Subcutaneous abdominal adipose tissue (tissue), 5 donors: ENCODE measurements around the gene SSX2B.
"Not testable (repeated sequence)": the region's sequence is repeated elsewhere in the genome, so short reads cannot be mapped to it uniquely, and the experiment has no call there.

Source experiments
- H3K27ac ChIP-seq: one replicate; pipeline ENCODE4 v1.7.0; 2013; ENCODE audit warnings: low read depth, mild to moderate bottlenecking, inconsistent platforms, low read length, moderate library complexity
- H3K27me3 ChIP-seq, 5 donors: one replicate each; pipeline ENCODE4 v1.7.0; 2013; ENCODE audit warnings: low read length in 5 of 5, inconsistent platforms in 1 of 5; ENCODE audit not compliant: control insufficient read depth in 5 of 5, insufficient read depth in 4 of 5
- H3K36me3 ChIP-seq, 5 donors: one replicate each; pipeline ENCODE4 v1.7.0; 2013; ENCODE audit warnings: low read length in 5 of 5; ENCODE audit not compliant: control insufficient read depth in 5 of 5, insufficient read depth in 5 of 5
- H3K4me1 ChIP-seq, 5 donors: one replicate each; pipeline ENCODE4 v1.7.0; 2013; ENCODE audit warnings: low read length in 5 of 5, mild to moderate bottlenecking in 3 of 5, moderate library complexity in 1 of 5; ENCODE audit not compliant: control insufficient read depth in 5 of 5, insufficient read depth in 5 of 5
- H3K4me3 ChIP-seq, 5 donors: one replicate each; pipeline ENCODE4 v1.7.0; 2013; ENCODE audit warnings: low read length in 5 of 5, low read depth in 1 of 5
- H3K9ac ChIP-seq, 5 donors: one replicate each; pipeline ENCODE4 v1.7.0; 2013; ENCODE audit warnings: low read length in 5 of 5, mild to moderate bottlenecking in 4 of 5, moderate library complexity in 3 of 5
- H3K9me3 ChIP-seq, 5 donors: one replicate each; pipeline ENCODE4 v1.7.0; 2013; ENCODE audit warnings: low read length in 5 of 5; ENCODE audit not compliant: control insufficient read depth in 5 of 5
- donor health status: healthy.
- donor health status: healthy.
- donor health status: healthy.
- donor health status: healthy.
- donor health status: healthy.

SSX2B gene

GRCh38 chrX:52750952-52751351 is at the start of gene SSX2B:
TSS of gene SSX2B (plus strand) at chrX:52751252. CDS start at chrX:52752681, 1,429 bp downstream.
- not testable (repeated sequence) for H3K36me3 ChIP-seq

DNA sequence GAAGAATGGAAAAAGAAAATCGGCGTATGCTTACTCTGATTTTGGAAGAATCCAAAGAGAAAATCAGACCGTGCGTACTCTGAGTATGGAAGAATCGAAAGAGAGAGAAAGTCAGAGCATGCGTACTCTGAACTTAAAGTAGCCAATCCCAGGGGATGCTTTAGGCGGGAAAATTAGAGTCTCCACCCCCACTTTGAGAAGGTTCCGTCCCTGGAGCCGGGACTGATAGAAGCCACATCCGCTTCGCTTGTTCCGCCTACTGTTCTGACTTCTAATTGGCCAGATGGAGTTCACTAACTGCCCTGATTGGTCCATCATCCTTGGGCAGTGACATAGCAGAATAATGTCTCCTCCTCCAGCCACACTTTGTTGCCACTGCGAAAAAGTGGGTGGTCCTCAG is 44.0 kb upstream of the SSX2B start, which contains the start of gene SSX2:
TSS of gene SSX2 (minus strand) at position 101 of the 400 bp plus-strand sequence. CDS start 1,429 bp downstream, outside the sequence.
- not testable (repeated sequence) for H3K9ac ChIP-seq, H3K27me3 ChIP-seq, H3K27ac ChIP-seq, H3K4me3 ChIP-seq, H3K4me1 ChIP-seq, H3K9me3 ChIP-seq, H3K36me3 ChIP-seq

More at GRCh38 chrX:52750952-52751351, at the start of gene SSX2B:
- H3K4me3 ChIP-seq, H3K9me3 ChIP-seq, H3K27me3 ChIP-seq, H3K27ac ChIP-seq, H3K9ac ChIP-seq, H3K4me1 ChIP-seq: not testable (repeated sequence)

- H3K9me3 ChIP-seq, result not testable (repeated sequence)
These were observed 14.9 kb downstream of the SSX2B start for GRCh38 chrX:52765983-52766382.

GRCh38 chrX:52773504-52773903 is 22.5 kb downstream of the SSX2B start:
- not testable (repeated sequence) for H3K9ac ChIP-seq

More at GRCh38 chrX:52765983-52766382, 14.9 kb downstream of the SSX2B start:
- not testable (repeated sequence) for H3K27ac ChIP-seq, H3K4me1 ChIP-seq, H3K27me3 ChIP-seq, H3K4me3 ChIP-seq, H3K36me3 ChIP-seq, H3K9ac ChIP-seq

DNA sequence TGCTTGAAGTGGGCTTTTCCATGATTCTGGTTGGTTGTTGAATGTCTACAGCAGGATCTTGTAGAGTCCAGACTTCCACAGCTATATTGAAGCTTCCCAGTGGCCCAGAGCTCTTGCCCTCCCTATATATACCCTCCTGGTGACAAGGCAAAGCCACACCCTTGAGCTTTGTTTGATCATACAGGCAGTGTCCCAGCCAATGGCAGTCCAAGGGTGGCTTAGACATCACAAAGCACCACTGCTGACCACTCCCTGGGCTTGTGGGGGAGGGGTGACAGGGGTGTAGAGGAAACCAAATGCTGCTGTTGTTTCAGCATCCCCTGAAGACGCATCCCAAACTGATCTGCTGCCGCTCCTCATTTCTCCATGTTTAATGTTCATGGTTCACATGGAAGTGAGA is 46.3 kb downstream of the SSX2B start, which contains the start of gene SPANXN5:
TSS of gene SPANXN5 (minus strand) at position 101 of the 400 bp plus-strand sequence. CDS start at position 22, 79 bp downstream.
- not testable (repeated sequence) for H3K27me3 ChIP-seq, H3K9me3 ChIP-seq, H3K9ac ChIP-seq, H3K4me3 ChIP-seq, H3K27ac ChIP-seq, H3K36me3 ChIP-seq, H3K4me1 ChIP-seq

More at GRCh38 chrX:52773504-52773903, 22.5 kb downstream of the SSX2B start:
- H3K36me3 ChIP-seq, H3K27ac ChIP-seq, H3K4me3 ChIP-seq, H3K27me3 ChIP-seq, H3K9me3 ChIP-seq, H3K4me1 ChIP-seq: not testable (repeated sequence)

- not testable (repeated sequence) for H3K27ac ChIP-seq, H3K36me3 ChIP-seq, H3K9ac ChIP-seq, H3K4me3 ChIP-seq, H3K9me3 ChIP-seq, H3K4me1 ChIP-seq
- peaks cover 0 to 12% (median 4%) of the 10 kb centered on the region in 5 donors for H3K27me3 ChIP-seq
These were observed 53.8 kb downstream of the SSX2B start for GRCh38 chrX:52804876-52805275.
